HUES6 (cell line): ENCODE results near the gene NUDT2.

Experiments used
- H3K27ac ChIP-seq: 2 replicates; pipeline ENCODE4 v1.7.0; 2013; ENCODE audit warnings: low read depth, mild to moderate bottlenecking, low read length, inconsistent platforms
- H3K27me3 ChIP-seq: 2 replicates; pipeline ENCODE4 v1.6.1; 2013; ENCODE audit warnings: low read length; ENCODE audit not compliant: control insufficient read depth, insufficient read depth
- H3K36me3 ChIP-seq: 2 replicates; pipeline ENCODE4 v1.6.1; 2013; ENCODE audit warnings: low read length; ENCODE audit not compliant: control insufficient read depth, insufficient read depth
- H3K4me1 ChIP-seq: 2 replicates; pipeline ENCODE4 v1.6.1; 2013; ENCODE audit warnings: low read length; ENCODE audit not compliant: control insufficient read depth, insufficient read depth
- H3K4me3 ChIP-seq: 2 replicates; pipeline ENCODE4 v1.5.1; 2013; ENCODE audit warnings: low read depth, low read length
- H3K9ac ChIP-seq: one replicate; pipeline ENCODE4 v1.6.1; 2013; ENCODE audit warnings: mild to moderate bottlenecking, low read length
- H3K9me3 ChIP-seq: 2 replicates; pipeline ENCODE4 v1.6.1; 2013; ENCODE audit warnings: low read depth, low read length; ENCODE audit not compliant: control insufficient read depth, insufficient read depth

NUDT2 gene

DNA sequence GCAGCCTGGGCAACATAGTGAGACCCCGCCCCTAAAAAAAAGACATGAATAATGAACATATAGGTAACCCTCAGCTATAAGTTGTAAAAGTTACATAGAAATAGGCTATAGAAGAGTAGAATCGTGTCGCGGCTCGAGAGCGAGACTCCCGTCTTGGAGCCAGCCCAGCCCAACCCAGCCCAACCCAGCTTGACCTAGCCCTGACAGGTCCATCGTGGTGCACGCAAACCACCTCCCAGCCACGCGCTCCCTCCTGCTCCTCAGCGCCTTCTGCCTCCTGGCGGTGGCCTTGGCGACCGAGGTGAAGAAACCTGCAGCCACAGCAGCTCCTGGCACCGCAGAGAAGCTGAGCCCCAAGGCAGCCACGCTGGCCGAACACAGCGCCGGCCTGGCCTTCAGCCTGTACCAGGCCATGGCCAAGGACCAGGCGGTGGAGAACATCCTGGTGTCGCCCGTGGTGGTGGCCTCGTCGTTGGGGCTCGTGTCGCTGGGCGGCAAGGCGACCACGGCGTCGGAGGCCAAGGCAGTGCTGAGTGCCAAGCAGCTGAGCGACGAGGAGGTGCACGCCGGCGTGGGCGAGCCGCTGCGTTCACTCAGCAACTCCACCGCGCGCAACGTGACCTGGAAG, 11.1 kb upstream of the NUDT2 start:
- Histone ChIP-seq H3K36me3 (no peaks in the 10 kb centered on the region), H3K9me3 (no peaks in the 10 kb centered on the region), H3K27me3 (no peaks in the 10 kb centered on the region), H3K4me3 (no peak overlapping the region), H3K4me1 (no peaks in the 10 kb centered on the region), H3K27ac (no peak overlapping the region), H3K9ac (no peak overlapping the region)

GRCh38 chr9:34321451-34321850, 7.9 kb upstream of the NUDT2 start:
- Histone ChIP-seq H3K4me1 (no peaks in the 10 kb centered on the region), H3K9me3 (no peaks in the 10 kb centered on the region), H3K9ac (no peak overlapping the region), H3K4me3 (no peak overlapping the region), H3K36me3 (no peaks in the 10 kb centered on the region), H3K27me3 (no peaks in the 10 kb centered on the region), H3K27ac (no peak overlapping the region)

DNA sequence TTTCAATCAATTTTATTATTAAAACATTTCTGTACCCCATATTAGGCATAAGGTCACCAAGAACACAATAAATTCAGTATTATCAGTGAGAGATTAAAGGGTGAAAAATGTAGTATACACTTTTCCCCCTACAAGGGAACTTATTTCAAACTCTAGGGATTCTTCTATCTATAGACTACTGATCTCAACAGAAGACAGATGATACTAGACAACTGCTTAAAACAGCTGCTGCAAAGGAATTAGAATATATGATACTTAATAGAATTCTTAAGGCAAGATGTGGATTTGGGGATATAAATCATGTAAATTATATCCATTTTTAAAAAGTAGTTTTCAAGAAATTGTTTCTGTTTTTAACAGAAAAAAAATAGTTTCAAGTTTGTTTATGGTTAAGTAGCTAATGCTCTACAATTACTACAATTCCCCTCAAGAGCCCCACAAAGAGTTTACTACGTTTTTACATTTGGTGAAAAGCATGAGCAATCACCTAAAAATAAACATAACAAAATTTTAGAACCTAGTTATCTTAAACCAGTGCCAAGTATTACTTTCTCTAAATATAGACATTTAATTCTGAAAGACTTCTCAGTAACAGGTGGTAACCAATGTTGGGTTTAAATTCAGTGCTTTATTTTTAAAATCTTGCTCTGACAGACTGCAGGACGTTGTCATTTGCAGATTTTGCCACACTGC, 6.3 kb upstream of the NUDT2 start:
- Histone ChIP-seq H3K4me3 (no peak overlapping the region), H3K4me1 (no peaks in the 10 kb centered on the region), H3K27ac (no peak overlapping the region), H3K36me3 (no peaks in the 10 kb centered on the region), H3K9ac (no peak overlapping the region), H3K9me3 (no peaks in the 10 kb centered on the region), H3K27me3 (no peaks in the 10 kb centered on the region)

DNA sequence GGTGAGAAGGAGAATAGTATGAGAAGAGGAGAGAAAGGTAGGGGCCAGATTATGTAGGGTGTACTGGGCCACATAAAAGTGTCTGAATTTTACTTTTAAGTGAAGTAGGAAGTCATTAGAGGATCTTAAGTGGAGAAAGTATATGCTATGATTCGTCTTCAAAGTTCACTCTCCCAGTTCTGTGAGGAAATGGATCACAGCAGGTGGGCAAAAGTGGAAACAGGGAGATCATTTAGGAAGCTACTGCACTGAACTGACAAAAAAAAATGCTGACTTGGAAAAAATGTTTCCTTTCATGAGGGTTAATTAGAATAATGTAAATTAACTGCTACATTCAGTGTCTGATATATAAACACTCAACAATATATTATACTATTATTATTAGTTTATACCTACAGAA, 2.7 kb upstream of the NUDT2 start:
- Histone ChIP-seq H3K27ac (no peak overlapping the region), H3K9ac (no peak overlapping the region), H3K27me3 (no peaks in the 10 kb centered on the region), H3K36me3 (no peaks in the 10 kb centered on the region), H3K4me3 (no peak overlapping the region), H3K4me1 (no peaks in the 10 kb centered on the region), H3K9me3 (no peaks in the 10 kb centered on the region)

GRCh38 chr9:34328500-34328986, 826 bp upstream of the NUDT2 start:
- peak overlapping the region; percentile 89 for H3K4me3 ChIP-seq
- peak overlapping the region; percentile 5; the same call in 1 of the 2 replicates for H3K27ac ChIP-seq
- no peaks in the 10 kb centered on the region for H3K27me3 ChIP-seq
- H3K9ac ChIP-seq, result peak overlapping the region; percentile 80
- no peaks in the 10 kb centered on the region for H3K9me3 ChIP-seq
- no peaks in the 10 kb centered on the region for H3K36me3 ChIP-seq
- H3K4me1 ChIP-seq, result peaks cover 9% of the 10 kb centered on the region

DNA sequence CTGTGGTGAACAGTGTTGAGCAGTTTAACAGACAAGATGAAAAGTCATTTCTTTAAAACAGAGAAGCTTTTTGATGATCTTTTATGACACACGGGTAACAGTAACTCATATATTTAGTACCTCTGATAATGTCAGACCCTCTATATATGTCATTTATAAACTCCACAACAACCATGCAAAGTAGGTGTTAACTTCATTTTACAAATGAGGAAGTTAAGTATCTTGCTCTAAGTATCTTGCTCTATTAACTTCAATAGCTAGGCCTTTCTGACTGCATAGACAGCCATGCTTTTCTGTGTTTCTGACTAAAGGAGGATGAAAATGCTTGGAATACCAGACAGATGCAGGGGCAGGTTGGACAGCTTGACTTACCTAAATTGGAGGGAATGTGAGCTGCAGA, 1.8 kb downstream of the NUDT2 start:
- no peaks in the 10 kb centered on the region for H3K27me3 ChIP-seq
- no peaks in the 10 kb centered on the region for H3K36me3 ChIP-seq
- H3K4me3 ChIP-seq, result no peak overlapping the region
- H3K9ac ChIP-seq, result no peak overlapping the region
- H3K4me1 ChIP-seq, result peaks cover 29% of the 10 kb centered on the region
- H3K27ac ChIP-seq, result no peak overlapping the region
- H3K9me3 ChIP-seq, result no peaks in the 10 kb centered on the region

DNA sequence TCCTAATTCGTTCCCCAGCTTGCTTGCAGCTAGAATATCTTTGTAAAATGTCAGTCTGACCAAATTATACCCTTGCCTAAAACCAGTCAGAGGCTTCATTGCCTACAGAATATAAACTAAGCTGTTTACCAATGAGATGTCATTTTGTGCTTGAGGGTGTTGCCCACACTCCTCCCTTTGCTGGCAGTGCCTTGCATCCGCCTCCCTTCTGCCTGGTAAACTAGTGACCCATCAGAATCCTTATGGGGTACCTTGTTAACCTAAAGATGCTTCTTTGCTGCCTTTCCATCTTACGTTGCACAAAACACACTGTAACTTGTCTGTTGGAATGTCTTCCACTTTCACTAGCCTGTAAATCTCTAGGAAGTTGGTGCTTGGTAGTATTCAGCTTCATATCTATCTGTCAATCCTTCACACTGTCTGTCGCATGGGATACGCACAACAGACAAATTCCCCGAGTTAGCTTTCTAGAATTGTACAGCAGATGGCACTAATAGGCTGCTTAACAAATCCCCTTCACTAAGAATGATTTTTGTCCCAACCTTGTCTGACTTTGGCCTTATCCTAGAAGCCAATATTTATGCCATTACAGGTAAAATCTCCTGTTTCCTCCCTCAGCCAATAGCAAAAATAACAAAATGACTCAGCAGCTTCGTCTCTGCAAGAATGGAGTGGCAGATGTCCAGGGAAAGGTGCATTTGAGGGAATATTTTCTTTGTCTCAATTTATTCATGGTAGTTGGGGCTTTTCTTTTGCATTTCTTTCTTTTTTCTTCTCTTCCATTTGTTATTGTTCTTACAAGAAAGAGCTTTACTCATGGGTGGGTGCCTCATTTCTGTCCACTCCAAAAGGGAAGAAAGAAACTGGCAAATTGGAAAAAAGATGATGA, 3.0 kb downstream of the NUDT2 start:
- peaks cover 29% of the 10 kb centered on the region for H3K4me1 ChIP-seq
- no peak overlapping the region for H3K9ac ChIP-seq
- no peaks in the 10 kb centered on the region for H3K36me3 ChIP-seq
- H3K9me3 ChIP-seq, result no peaks in the 10 kb centered on the region
- no peaks in the 10 kb centered on the region for H3K27me3 ChIP-seq
- no peak overlapping the region for H3K4me3 ChIP-seq
- H3K27ac ChIP-seq, result no peak overlapping the region

DNA sequence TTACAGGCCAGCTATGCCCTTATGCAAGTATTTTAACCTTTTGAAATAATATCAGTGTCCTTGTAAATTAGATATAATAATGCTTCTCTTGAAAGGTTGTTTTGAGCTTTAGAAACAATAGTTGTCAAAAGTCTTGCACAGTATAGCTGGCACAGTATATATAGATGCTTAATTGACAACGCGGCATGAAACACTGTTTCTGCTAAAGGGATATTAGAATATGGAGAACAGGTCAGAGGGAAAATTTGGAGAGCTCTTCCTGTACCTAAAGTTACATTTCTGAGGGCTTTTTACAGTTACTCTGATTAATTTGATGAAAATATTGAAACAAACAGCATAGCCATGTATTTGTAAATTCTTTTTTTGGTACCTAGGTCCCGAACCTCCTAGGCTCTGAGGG, 4.5 kb downstream of the NUDT2 start:
- Histone ChIP-seq H3K27me3 (no peaks in the 10 kb centered on the region), H3K9ac (no peak overlapping the region), H3K27ac (no peak overlapping the region), H3K4me1 (peaks cover 29% of the 10 kb centered on the region), H3K4me3 (no peak overlapping the region), H3K9me3 (no peaks in the 10 kb centered on the region), H3K36me3 (peaks cover 5% of the 10 kb centered on the region)

DNA sequence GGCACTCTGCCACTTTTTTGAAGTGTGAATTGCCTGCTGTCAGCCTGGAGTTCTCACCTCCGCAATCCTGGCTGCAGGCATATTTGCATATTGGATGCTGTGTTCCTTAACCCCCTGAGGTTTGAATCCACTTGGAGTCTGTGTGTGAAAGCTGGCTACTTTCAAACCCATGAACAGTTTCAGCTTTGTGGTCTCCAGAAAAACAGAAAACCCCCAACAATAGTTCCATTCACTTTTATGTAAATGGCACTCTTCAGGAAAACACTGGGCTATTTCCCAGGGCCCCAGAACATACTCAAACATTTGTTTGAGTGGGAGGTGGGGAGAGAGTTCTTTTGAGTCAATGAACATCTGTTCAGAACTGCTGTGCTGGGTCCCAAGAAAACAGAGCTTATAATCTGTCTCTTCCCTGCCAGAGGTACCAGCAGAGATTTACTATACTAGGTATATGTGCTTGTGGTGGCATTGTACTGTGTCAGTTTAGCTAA, 5.0 kb downstream of the NUDT2 start:
- Histone ChIP-seq H3K9me3 (no peaks in the 10 kb centered on the region), H3K4me3 (no peak overlapping the region; the same call in 1 of the 2 replicates), H3K9ac (peak overlapping the region; percentile 42), H3K27ac (no peak overlapping the region; the same call in 1 of the 2 replicates), H3K36me3 (peaks cover 11% of the 10 kb centered on the region), H3K4me1 (peaks cover 29% of the 10 kb centered on the region), H3K27me3 (no peaks in the 10 kb centered on the region)

DNA sequence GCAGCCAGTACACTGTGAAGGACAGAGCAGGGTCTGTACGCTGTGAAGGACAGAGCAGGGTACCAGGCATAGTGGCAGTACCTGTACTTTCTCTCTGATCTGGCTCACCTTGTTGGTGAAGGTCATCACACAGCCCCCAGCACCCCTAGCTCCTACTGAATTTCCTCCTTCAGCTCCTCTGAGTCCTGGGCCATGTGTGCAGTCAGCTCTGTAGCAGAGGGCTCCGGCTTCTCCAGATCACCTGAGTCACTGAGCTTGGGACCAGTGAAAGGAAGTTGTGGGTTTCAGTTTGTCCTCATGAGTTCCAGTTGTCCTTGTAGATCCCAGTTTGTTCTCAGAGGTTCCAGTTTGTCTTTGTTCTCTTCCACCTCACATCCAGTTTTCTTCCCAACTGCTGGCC, 5.5 kb downstream of the NUDT2 start:
- no peaks in the 10 kb centered on the region for H3K27me3 ChIP-seq
- no peak overlapping the region; the same call in 1 of the 2 replicates for H3K27ac ChIP-seq
- H3K4me1 ChIP-seq, result peaks cover 29% of the 10 kb centered on the region
- peaks cover 13% of the 10 kb centered on the region for H3K36me3 ChIP-seq
- peak overlapping the region; percentile 42 for H3K9ac ChIP-seq
- H3K9me3 ChIP-seq, result no peaks in the 10 kb centered on the region
- H3K4me3 ChIP-seq, result no peak overlapping the region; the same call in 1 of the 2 replicates
